HUES64 (cell line): ENCODE measurements around the gene TBC1D8.

Experiments used
- H3K27ac ChIP-seq: 2 replicates; pipeline ENCODE4 v1.7.0; 2013; ENCODE audit warnings: low read depth, low read length, inconsistent platforms
- H3K27me3 ChIP-seq: 2 replicates; pipeline ENCODE4 v1.6.1; 2013; ENCODE audit warnings: mild to moderate bottlenecking, low read length; ENCODE audit not compliant: insufficient read depth
- H3K36me3 ChIP-seq: 2 replicates; pipeline ENCODE4 v1.6.1; 2013; ENCODE audit warnings: mild to moderate bottlenecking, low read length; ENCODE audit not compliant: insufficient read depth
- H3K4me1 ChIP-seq: 2 replicates; pipeline ENCODE4 v1.6.1; 2013; ENCODE audit warnings: mild to moderate bottlenecking, low read length, moderate library complexity; ENCODE audit not compliant: insufficient read depth
- H3K4me3 ChIP-seq: 2 replicates; pipeline ENCODE4 v1.5.1; 2013; ENCODE audit warnings: mild to moderate bottlenecking, low read length, moderate library complexity
- H3K9ac ChIP-seq: 2 replicates; pipeline ENCODE4 v1.6.1; 2013; ENCODE audit warnings: mild to moderate bottlenecking, low read depth, low read length
- H3K9me3 ChIP-seq: 2 replicates; pipeline ENCODE4 v1.6.1; 2013; ENCODE audit warnings: low read depth, low read length; ENCODE audit not compliant: insufficient read depth
- WGBS: fragments of 150-250, 120-280 bp; methylation state at CpG from one replicate; pipeline ENCODE4 v1.1.7; 2013; ENCODE audit warnings: missing lambda C conversion rate; 5-methylcytosine and 5-hydroxymethylcytosine counted together

Gene TBC1D8

GRCh38 chr2:101002562-101003277 is 148.5 kb downstream of the TBC1D8 start:
- H3K4me1 ChIP-seq: peaks cover 12% of the 10 kb centered on the region; the same call in 1 of the 2 replicates
- peaks cover 50% of the 10 kb centered on the region for H3K36me3 ChIP-seq
- H3K4me3 ChIP-seq: peak overlapping the region; percentile 78
- WGBS: 1% methylated on average over 26 of the region's 26 CpGs
- H3K27me3 ChIP-seq: 0 out of 2 replicates have a peak, but pooled peaks cover 3% of the 10 kb centered on the region
- H3K9ac ChIP-seq: peak overlapping the region; percentile 98
- H3K27ac ChIP-seq: peak overlapping the region; percentile 85
- H3K9me3 ChIP-seq: no peaks in the 10 kb centered on the region

GRCh38 chr2:101001691-101002561 is 149.3 kb downstream of the TBC1D8 start, which contains the start of gene RPL31:
RPL31 (plus strand) TSS chr2:101002289; CDS start chr2:101002702, 413 bp downstream.
- Histone ChIP-seq H3K9me3 (no peaks in the 10 kb centered on the region), H3K27ac (peak within 1 kb of the TSS; percentile 85), H3K36me3 (peaks cover 42% of the 10 kb centered on the region), H3K4me3 (peak within 1 kb of the TSS; percentile 78), H3K9ac (peak within 1 kb of the TSS; percentile 98), H3K27me3 (0 out of 2 replicates have a peak, but pooled peaks cover 3% of the 10 kb centered on the region), H3K4me1 (peaks cover 12% of the 10 kb centered on the region; the same call in 1 of the 2 replicates)
- WGBS: 10% methylated on average over 57 of the region's 59 CpGs

- Histone ChIP-seq H3K4me1 (peaks cover 12% of the 10 kb centered on the region; the same call in 1 of the 2 replicates), H3K36me3 (peaks cover 23% of the 10 kb centered on the region), H3K9ac (no peak overlapping the region), H3K27me3 (0 out of 2 replicates have a peak, but pooled peaks cover 3% of the 10 kb centered on the region), H3K27ac (no peak overlapping the region), H3K4me3 (no peak overlapping the region), H3K9me3 (no peaks in the 10 kb centered on the region)
- 100% methylated on average over 2 of the region's 2 CpGs for WGBS
Observed at GRCh38 chr2:100999995-101000394, 151.2 kb downstream of the TBC1D8 start.

- Histone ChIP-seq H3K4me3 (no peak overlapping the region), H3K4me1 (no peaks in the 10 kb centered on the region), H3K27ac (no peak overlapping the region), H3K9ac (no peak overlapping the region), H3K9me3 (no peaks in the 10 kb centered on the region), H3K36me3 (peaks cover 5% of the 10 kb centered on the region), H3K27me3 (0 out of 2 replicates have a peak, but pooled peaks cover 3% of the 10 kb centered on the region)
- WGBS: 96% methylated on average over 5 of the region's 6 CpGs
Observed at GRCh38 chr2:100998235-100998573, 153.0 kb downstream of the TBC1D8 start.

- WGBS: 95% methylated on average over 4 of the region's 5 CpGs
Observed at GRCh38 chr2:100997509-100998234, 153.5 kb downstream of the TBC1D8 start.

GRCh38 chr2:100995309-100996075 is 155.7 kb downstream of the TBC1D8 start:
- H3K27me3 ChIP-seq: no peaks in the 10 kb centered on the region
- H3K9ac ChIP-seq: no peak overlapping the region
- no peak overlapping the region for H3K4me3 ChIP-seq
- no peak overlapping the region for H3K27ac ChIP-seq
- no peaks in the 10 kb centered on the region for H3K4me1 ChIP-seq
- H3K36me3 ChIP-seq: no peaks in the 10 kb centered on the region
- H3K9me3 ChIP-seq: no peaks in the 10 kb centered on the region
- 94% methylated on average over 28 of the region's 28 CpGs for WGBS

More at GRCh38 chr2:100997509-100998234, 153.5 kb downstream of the TBC1D8 start:
- no peak overlapping the region for H3K9ac ChIP-seq
- H3K36me3 ChIP-seq: no peaks in the 10 kb centered on the region
- no peak overlapping the region for H3K27ac ChIP-seq
- 0 out of 2 replicates have a peak, but pooled peaks cover 3% of the 10 kb centered on the region for H3K27me3 ChIP-seq
- H3K9me3 ChIP-seq: no peaks in the 10 kb centered on the region
- no peak overlapping the region for H3K4me3 ChIP-seq
- no peaks in the 10 kb centered on the region for H3K4me1 ChIP-seq

GRCh38 chr2:100993294-100993693 is 157.9 kb downstream of the TBC1D8 start:
- no peaks in the 10 kb centered on the region for H3K9me3 ChIP-seq
- H3K9ac ChIP-seq: no peak overlapping the region
- H3K4me3 ChIP-seq: no peak overlapping the region
- no peak overlapping the region for H3K27ac ChIP-seq
- WGBS: 96% methylated on average over 17 of the region's 17 CpGs
- no peaks in the 10 kb centered on the region for H3K4me1 ChIP-seq
- H3K36me3 ChIP-seq: no peaks in the 10 kb centered on the region
- no peaks in the 10 kb centered on the region for H3K27me3 ChIP-seq

GRCh38 chr2:100992262-100992661 is 158.9 kb downstream of the TBC1D8 start:
- 96% methylated on average over 6 of the region's 6 CpGs for WGBS
- Histone ChIP-seq H3K27ac (no peak overlapping the region), H3K36me3 (no peaks in the 10 kb centered on the region), H3K4me3 (no peak overlapping the region), H3K9me3 (no peaks in the 10 kb centered on the region), H3K9ac (no peak overlapping the region), H3K4me1 (no peaks in the 10 kb centered on the region), H3K27me3 (no peaks in the 10 kb centered on the region)

- no peak overlapping the region for H3K9ac ChIP-seq
- no peaks in the 10 kb centered on the region for H3K4me1 ChIP-seq
- H3K4me3 ChIP-seq: no peak overlapping the region
- H3K27me3 ChIP-seq: no peaks in the 10 kb centered on the region
- no peaks in the 10 kb centered on the region for H3K9me3 ChIP-seq
- WGBS: 96% methylated on average over 5 of the region's 5 CpGs
- no peaks in the 10 kb centered on the region for H3K36me3 ChIP-seq
- H3K27ac ChIP-seq: no peak overlapping the region
Observed at GRCh38 chr2:100991404-100991773, 159.8 kb downstream of the TBC1D8 start.

GRCh38 chr2:100990650-100991403 is 160.4 kb downstream of the TBC1D8 start:
- H3K36me3 ChIP-seq: no peaks in the 10 kb centered on the region
- no peak overlapping the region for H3K4me3 ChIP-seq
- H3K27ac ChIP-seq: no peak overlapping the region
- H3K4me1 ChIP-seq: no peaks in the 10 kb centered on the region
- H3K9ac ChIP-seq: no peak overlapping the region
- no peaks in the 10 kb centered on the region for H3K9me3 ChIP-seq
- no peaks in the 10 kb centered on the region for H3K27me3 ChIP-seq
- WGBS: 85% methylated on average over 24 of the region's 24 CpGs
